GM10248 (cell line): ENCODE data around the gene NAA38.

Source experiments
- CTCF ChIA-PET: fragments of 300-600 bp; sonication (Branson Sonifier 250); formaldehyde crosslinking; extraction: SDS; loops from one replicate; lab custom pipeline; 2021; ENCODE audit warnings: antibody characterized with exemption; lab: Yijun Ruan, JAX
- POLR2A ChIA-PET: fragments of 350-650 bp; sonication (Branson Sonifier 250); formaldehyde crosslinking; extraction: SDS; loops from one replicate; lab custom pipeline; 2020; ENCODE audit warnings: antibody characterized with exemption; lab: Yijun Ruan, JAX
- DNase-seq: peaks from one replicate; pipeline ENCODE4 v3.0.0; 2012; ENCODE audit errors: extremely low spot score
- TF ChIP-seq, protein P1 (sequence below): IDR thresholded peaks from 2 replicates; pipeline ENCODE4 v1.5.1; 2012; ENCODE audit warnings: mild to moderate bottlenecking, low read depth; ENCODE audit errors: extremely low read depth, missing control alignments, control extremely low read depth

The NAA38 gene

DNA sequence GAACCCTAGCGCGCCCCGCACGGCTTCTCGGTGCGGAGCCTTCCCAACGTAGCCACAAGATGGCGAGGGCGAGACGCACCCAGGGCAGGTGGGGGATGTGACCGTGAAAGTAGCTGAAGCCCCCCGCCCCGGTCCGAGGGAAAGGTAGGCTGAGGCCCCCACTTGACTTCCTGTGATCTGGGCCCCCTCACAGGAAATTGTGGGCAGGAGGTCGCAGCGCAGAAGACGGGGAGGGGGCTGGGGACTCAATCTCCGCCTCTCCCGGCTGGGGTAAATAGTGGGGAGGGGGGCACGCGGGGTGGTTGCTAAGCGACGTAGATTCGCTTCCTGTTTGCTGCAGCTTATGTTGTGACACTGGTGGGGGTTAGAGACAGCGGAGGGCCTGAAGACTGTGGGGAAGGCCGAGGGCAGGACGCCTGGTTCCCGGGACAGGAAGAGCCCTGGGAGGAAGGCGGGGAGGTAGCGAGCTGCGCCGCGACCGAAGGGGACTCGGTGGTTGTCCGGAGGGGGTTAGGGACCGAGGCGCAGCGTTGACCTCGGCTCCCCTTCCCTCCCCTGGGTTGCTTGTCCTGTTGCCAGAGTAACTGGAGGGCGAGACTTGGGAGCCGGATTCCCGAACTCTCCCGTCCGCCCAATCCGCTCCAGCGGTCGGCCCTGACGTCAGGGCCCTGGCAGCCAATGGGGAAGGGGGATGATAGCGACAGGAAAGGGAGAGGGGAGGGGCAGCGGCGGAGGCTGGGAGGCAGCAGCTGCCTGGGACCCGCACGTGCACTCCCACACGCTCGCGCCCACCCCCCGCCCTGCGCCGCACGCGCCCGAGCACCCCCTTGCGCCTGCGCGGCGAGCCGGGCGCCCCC lies 22.2 kb downstream of the NAA38 start:
- TF ChIP-seq, protein P1, sequence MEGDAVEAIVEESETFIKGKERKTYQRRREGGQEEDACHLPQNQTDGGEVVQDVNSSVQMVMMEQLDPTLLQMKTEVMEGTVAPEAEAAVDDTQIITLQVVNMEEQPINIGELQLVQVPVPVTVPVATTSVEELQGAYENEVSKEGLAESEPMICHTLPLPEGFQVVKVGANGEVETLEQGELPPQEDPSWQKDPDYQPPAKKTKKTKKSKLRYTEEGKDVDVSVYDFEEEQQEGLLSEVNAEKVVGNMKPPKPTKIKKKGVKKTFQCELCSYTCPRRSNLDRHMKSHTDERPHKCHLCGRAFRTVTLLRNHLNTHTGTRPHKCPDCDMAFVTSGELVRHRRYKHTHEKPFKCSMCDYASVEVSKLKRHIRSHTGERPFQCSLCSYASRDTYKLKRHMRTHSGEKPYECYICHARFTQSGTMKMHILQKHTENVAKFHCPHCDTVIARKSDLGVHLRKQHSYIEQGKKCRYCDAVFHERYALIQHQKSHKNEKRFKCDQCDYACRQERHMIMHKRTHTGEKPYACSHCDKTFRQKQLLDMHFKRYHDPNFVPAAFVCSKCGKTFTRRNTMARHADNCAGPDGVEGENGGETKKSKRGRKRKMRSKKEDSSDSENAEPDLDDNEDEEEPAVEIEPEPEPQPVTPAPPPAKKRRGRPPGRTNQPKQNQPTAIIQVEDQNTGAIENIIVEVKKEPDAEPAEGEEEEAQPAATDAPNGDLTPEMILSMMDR = peak; percentile 95
- ChIA-PET CTCF (interaction anchor here (0.7 to 4.6 kb wide), 18 partner anchors 10 to 284 kb away, joined by 3 to 29 read pairs (median 4); partner anchors contain the start of genes CNTROB, NAA38 and TRAPPC1), POLR2A (interaction anchor here (0.6 to 1.1 kb wide), 4 partner anchors 22 to 555 kb away, joined by 3 to 4 read pairs (median 3); partner anchors contain the start of gene NAA38)
- peak; percentile 92 for DNase-seq

DNA sequence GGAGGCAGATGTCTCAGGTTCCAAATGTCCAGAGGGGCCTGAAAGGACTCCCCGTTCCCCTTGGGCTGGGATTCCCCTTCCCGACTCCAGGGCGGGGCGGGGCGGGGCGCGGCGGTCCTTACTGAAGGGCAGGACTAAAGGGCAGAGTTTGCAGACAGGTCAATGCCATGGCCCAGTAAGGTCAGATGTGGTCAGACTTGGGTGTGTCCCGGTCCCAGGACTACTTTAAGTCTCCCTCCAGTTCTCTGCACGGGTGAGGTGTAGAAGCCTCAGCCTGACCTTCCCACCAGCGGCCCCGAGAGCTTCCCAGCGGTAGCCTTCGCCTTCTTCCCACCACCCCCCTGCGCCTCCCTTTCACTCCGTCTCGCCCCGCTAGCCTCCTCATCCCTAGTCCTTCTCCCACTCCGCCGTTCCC lies 22.8 kb downstream of the NAA38 start:
- CTCF ChIA-PET = interaction anchor here (0.7 to 4.6 kb wide), 16 partner anchors 9 to 284 kb away, joined by 3 to 29 read pairs (median 4); partner anchors contain the start of genes CNTROB, NAA38 and TRAPPC1
- no peak for DNase-seq
- TF ChIP-seq, protein P1 = no peak
- POLR2A ChIA-PET = interaction anchor here (0.6 to 1.1 kb wide), 2 partner anchors 23 to 338 kb away, joined by 3 read pairs; partner anchors contain the start of gene NAA38

DNA sequence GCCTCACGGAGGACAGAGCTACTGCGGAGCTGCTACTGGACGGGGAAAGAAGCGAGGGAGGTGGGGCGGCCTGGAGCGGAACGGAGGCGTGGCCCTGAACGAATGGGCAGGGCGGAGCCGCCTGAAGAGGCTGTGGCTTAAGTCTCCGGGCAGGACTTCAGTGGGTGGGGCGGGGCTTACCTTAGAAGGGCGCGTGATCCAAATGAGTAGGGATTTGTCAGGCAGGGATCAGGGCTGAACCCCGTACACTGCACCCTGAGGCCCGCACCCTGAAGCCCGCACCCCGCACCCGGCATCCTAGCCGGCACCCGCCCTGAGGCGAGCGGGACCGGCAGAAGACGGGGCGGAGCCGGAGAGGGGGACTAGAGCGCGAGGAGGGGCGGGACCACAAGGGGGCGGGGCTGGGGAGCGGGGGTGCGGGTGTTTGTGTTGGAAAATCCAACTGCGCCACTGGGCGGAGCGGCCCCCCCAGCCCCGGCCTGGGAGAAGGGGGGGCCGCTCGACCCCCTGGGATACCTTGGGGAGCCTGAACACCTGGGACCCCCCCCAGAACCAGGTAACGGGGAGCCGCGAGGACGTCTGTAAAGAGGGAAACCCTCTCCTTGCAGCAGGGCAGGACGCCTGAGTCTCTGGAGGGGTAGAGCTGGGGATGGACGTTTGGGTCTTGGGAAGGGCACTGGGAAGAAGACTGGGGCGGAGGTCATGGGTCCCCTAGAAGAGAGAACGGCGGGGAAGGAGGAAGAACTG lies 23.4 kb downstream of the NAA38 start, which contains the start of gene KDM6B:
Gene KDM6B, plus strand, starts transcription at position 423 of the 747 bp plus-strand sequence. CDS start 11,338 bp downstream, outside the sequence.
- CTCF ChIA-PET = interaction anchor here (0.8 to 4.6 kb wide), 18 partner anchors 9 to 224 kb away, joined by 3 to 29 read pairs (median 4); partner anchors contain the start of genes CNTROB, NAA38 and TRAPPC1
- TF ChIP-seq, protein P1 = no peak
- DNase-seq = peak; percentile 93
- POLR2A ChIA-PET = no interaction called here

DNA sequence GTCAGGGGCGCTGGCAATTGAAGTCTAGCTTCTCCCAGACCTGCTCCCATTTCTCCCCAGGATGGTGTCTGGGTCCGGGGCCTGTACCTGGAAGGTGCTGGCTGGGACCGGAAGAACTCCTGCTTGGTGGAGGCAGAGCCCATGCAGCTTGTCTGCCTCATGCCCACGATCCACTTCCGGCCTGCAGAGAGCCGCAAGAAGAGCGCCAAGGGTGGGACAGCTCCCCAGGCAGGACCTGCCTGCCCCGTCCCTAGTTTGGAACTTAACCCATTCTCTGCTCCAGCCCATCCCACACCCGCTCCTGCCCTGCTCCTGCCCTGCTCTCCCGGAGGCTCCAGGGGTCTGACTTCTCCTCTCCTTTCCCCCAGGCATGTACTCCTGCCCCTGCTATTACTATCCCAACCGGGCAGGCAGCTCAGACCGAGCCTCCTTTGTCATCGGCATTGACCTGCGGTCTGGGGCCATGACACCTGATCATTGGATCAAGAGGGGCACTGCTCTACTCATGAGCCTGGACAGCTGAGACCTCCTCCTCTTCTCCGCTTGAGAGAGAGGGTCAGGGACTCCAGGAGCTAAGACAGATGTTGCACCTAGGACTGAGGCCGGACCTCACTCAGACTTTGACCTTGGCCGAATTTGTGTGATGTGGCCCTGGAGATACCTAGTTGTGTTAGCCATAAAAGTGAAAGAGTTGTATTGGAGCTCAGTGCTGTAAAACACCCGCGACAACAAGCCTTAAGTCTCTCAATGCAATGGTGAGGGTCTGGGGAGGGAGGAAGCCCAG lies 24.2 kb downstream of the NAA38 start:
- ChIA-PET CTCF (interaction anchor here (0.8 to 4.6 kb wide), 16 partner anchors 8 to 224 kb away, joined by 3 to 29 read pairs (median 4); partner anchors contain the start of genes CYB5D1 and NAA38), POLR2A (no interaction called here)
- no peak for DNase-seq
- TF ChIP-seq, protein P1 = no peak

DNA sequence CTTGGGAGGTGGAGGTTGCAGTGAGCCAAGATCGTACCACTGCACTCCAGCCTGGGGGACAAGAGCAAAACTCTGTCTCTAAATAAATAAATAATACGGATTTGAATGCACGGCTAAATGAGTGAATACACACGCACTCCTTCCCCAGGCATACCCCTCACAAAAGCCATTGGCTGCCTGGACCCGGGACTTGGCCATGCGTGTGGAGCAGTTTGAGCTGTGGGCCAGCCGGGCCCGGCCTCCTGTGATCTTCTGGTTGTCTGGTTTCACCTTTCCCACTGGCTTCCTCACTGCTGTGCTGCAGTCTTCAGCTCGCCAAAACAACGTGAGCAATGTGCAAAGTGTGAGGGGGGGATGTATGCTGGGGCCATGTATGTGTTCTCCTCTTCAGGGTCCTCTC lies 24.9 kb downstream of the NAA38 start:
- TF ChIP-seq, protein P1 = no peak
- DNase-seq = no peak
- CTCF ChIA-PET = interaction anchor here (0.7 to 4.6 kb wide), 10 partner anchors 11 to 225 kb away, joined by 3 to 29 read pairs (median 4); partner anchors contain the start of genes CYB5D1 and NAA38
- POLR2A ChIA-PET = no interaction called here
